D721Med (cell line): Measurements from ENCODE around the gene ST6GALNAC5.

ENCODE experiments used
- DNase-seq: peaks from one replicate; pipeline ENCODE4 v3.0.0; 2011; ENCODE audit warnings: low spot score; ENCODE audit not compliant: insufficient read length
- FAIRE-seq: peaks from 2 replicates; lab custom pipeline; 2011; peaks lifted over from hg19 to GRCh38; lab: Jason Lieb, UNC
- TF ChIP-seq, protein P1 (sequence below): IDR thresholded peaks from 2 replicates; pipeline ENCODE4 v1.5.1; 2012; ENCODE audit warnings: mild to moderate bottlenecking, control low read depth; ENCODE audit not compliant: insufficient read depth; ENCODE audit errors: missing control alignments

The ST6GALNAC5 gene

DNA sequence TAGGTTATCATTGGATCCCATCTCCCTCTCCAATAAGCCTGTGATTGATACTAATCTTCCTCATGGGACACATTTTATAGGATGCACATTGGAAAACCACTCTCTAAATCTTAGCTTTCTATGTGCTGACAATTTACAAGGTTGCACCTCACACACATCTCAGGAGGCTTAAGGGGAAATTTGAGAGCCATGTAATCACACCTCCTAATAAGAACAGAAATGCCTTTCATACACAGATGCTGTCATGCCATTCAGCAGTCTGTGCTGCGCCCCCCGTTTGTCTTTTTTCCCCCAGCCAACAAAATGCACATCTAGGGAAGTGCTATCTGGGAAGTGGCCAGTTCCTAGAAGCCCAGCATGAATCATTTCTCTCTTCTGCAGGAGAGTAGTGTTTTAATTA, 154.5 kb downstream of the ST6GALNAC5 start:
- DNase-seq, result no peak
- FAIRE-seq, result no peak
- TF ChIP-seq, protein P1, sequence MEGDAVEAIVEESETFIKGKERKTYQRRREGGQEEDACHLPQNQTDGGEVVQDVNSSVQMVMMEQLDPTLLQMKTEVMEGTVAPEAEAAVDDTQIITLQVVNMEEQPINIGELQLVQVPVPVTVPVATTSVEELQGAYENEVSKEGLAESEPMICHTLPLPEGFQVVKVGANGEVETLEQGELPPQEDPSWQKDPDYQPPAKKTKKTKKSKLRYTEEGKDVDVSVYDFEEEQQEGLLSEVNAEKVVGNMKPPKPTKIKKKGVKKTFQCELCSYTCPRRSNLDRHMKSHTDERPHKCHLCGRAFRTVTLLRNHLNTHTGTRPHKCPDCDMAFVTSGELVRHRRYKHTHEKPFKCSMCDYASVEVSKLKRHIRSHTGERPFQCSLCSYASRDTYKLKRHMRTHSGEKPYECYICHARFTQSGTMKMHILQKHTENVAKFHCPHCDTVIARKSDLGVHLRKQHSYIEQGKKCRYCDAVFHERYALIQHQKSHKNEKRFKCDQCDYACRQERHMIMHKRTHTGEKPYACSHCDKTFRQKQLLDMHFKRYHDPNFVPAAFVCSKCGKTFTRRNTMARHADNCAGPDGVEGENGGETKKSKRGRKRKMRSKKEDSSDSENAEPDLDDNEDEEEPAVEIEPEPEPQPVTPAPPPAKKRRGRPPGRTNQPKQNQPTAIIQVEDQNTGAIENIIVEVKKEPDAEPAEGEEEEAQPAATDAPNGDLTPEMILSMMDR, result no peak

DNA sequence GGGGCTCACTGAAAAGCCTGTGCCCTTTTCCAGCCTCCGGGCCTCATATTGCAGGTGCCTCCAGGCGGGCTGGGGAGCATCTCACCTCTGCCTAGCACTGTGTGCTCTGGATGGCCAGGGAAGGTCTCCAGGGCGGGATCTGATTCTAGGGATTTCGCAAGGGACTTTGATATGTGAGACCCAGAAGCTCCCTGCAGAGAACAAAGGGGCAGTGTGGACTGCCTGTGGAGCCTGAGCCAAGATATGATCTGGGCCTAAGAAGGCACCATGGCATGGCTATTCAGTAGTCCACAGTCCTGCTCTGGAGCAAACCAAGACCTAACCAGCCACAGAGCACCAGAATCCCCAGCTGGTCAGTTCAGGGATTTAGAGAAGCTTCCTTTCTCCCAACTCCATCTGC, 157.2 kb downstream of the ST6GALNAC5 start:
- FAIRE-seq (no peak), DNase-seq (no peak)
- TF ChIP-seq, protein P1, result no peak

DNA sequence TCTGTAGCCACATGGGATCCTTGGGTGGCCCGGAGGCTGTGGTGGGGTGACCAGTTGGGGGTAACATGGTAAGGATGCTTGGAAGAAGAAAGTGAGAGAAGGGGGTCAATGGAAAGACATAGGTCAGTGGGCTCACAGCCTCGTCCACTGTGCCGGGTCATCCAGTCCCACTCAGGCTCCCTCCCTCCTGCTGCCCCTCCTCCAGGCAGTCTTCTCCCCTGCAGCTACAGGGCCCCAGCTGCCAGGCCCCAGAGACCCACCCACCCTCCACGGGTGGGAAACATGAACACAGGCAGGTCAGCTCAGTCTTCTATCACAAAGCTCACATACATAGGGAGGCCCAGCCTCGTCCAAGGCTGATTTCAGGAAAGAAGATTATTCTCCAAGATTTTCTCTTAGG, 158.3 kb downstream of the ST6GALNAC5 start:
- no peak for FAIRE-seq
- TF ChIP-seq, protein P1, result no peak
- no peak for DNase-seq

DNA sequence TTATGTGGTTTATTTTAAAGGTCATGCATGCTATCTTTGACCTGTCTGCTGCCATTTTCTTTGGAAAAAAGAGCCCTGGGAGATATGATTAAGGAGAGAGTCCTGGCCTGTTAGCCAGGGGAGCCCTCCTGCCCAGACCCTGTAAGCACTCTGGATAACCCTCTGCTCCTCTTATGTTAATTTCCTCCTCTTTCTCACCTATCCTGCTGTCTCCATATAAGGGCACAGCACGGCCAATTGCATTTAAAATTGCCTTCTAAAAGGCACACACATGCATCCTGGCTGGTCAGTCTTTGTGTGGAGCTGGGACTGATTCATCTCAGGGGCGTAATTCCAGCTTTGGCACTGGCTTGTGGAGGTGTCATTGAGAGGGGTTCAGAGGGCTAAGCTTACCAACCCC, 158.9 kb downstream of the ST6GALNAC5 start:
- TF ChIP-seq, protein P1, result no peak
- FAIRE-seq, result no peak
- no peak for DNase-seq

DNA sequence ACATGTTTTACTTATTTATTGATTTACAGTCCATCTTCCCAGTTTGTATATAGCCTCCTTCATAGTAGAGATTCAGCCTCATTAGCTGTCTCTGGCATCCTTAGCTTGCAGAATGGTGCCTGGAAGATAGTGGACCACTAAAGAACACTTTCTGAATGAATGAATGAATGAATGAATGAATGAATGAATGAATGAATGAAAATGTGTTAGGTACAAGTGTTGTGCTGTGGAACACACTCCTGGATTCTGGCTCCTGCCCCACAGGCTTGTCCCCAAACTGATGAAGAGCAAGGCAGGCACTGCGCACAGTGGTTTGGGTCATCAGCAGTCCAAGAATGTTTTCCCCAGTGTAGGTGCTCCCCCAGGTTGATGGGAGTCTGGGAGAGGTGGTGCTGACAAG, 159.4 kb downstream of the ST6GALNAC5 start:
- FAIRE-seq (no peak), DNase-seq (no peak)
- TF ChIP-seq, protein P1, result no peak

DNA sequence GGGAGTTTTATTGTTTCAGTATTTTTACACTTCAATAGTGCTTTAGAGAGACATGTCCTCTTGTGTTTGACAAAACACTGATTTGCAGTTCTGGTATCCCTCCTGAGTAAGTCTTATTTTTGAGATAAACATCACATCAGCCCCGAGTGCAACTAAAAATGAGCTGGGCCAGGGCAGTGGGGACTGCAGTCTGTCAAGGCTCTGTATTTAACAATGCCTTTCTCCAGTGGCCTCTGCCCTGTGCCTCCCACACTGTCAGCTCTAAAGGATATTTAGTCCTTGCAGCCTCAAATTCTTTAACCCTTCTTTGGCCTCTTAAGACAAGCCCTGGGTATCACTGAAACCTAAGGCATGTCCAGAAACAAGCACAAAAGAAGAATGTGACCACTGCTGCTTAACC, 160.6 kb downstream of the ST6GALNAC5 start:
- DNase-seq, result no peak
- TF ChIP-seq, protein P1, result no peak
- no peak for FAIRE-seq

DNA sequence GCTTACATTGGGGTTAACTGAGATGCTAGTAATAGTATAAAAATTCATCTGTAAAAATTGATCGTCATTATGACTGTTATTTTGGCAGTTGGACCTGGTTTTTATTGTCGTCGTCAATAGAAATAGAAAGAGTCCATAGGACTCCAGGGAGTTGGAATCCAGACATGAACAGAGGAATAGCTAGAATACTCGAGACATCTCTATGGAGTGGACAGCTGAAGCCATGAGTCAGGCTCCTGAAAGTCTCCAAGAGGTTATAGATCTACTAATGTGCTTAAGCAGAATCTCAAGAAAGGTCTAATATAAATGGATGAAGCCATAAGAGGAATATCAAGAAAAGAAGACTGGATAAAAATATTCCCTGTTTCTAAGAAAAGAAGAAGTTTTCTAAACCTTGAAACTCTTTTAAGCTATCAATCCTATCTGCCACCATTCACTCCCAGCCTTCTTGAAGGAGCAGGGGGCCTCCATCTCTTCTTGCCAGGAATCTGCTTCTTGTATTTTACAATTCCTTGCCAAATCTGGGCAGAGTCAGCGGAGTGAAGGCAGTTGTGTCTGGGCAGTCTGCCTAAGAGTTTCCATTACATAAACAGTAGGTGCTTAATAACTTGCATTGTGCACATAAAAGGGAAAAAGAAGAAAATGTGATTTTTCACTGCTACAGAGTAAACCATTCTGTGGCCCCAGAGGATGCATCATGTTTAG, 163.3 kb downstream of the ST6GALNAC5 start:
- no peak for FAIRE-seq
- DNase-seq, result no peak
- TF ChIP-seq, protein P1, result no peak
